ENCODE data around the gene SLC6A8. TPM values are rescaled to one million over a fixed set of nuclear protein-coding genes. Genes with fewer than 3 reads are reported as not detected.
A peak's percentile ranks its signal among the peaks of the same experiment; 100 is the strongest.

The SLC6A8 gene
- total RNA-seq, 1 donor from 2014 or later, result 94.1 TPM

DNA sequence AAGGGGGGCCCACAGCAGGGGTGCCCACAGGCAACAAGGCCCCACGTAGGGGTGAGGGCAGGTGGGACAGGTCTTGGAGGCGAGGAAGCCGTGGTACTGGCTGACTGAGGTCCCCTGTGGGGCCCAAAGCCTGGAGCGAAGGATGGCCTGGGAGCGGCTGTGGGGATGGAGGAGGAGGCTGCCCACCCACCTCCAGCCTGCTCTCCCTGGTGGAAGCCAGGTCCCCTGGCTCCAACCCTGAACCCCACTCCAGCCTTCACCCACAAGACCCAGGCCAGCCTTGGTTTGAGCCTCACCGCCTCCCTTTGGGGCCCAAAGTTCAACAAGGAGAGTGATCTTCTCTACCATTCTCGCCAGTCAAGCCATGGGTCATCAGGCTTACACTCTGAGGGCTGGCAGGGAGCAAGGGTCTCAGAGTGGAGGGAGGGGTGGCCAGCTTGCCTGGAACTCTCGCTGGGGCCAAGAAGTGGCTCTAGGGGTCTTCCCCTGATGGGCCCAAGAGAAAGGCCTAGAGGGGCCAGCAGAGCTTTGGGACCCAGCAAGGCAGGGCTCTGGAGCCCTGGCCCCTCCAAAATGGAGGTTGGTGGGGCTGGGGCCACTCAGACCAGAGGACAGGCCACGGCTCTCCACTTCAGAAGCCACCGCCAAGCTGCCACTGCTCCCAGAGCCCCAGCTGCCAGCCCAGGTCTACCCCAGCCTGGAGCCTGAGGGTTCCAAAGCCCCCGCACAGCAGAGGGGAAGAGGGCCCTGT, 19.1 kb upstream of the SLC6A8 start:
- Histone ChIP-seq H3K27me3 (peaks cover 7% of the 10 kb centered on the region), H3K27ac (no peak overlapping the region), H2AFZ (replicated peaks) (no peak overlapping the region), H3K4me2 (no peak overlapping the region), H3K9ac (no peak overlapping the region), H3K9me3 (ENCODE audit: low read depth) (no peaks in the 10 kb centered on the region), H3K36me3 (no peaks in the 10 kb centered on the region), H3K4me1 (no peaks in the 10 kb centered on the region), H3K79me2 (ENCODE audit: low read depth) (no peaks in the 10 kb centered on the region), H3K4me3 (no peak overlapping the region), H4K20me1 (ENCODE audit: low read depth) (no peaks in the 10 kb centered on the region), H3F3A (ENCODE audit: low read depth) (no peaks in the 10 kb centered on the region)
- H3K27ac Mint-ChIP-seq, result no peak overlapping the region
- H3K4me1 Mint-ChIP-seq, result peaks cover 13% of the 10 kb centered on the region
- DNase-seq (ENCODE audit: low spot score), result no peak
- TF ChIP-seq EZH2phosphoT487 (IDR thresholded peaks at IDR 0.05) (no peak), EZH2 (IDR thresholded peaks at IDR 0.05) (no peak)
- TF ChIP-seq, protein P1, sequence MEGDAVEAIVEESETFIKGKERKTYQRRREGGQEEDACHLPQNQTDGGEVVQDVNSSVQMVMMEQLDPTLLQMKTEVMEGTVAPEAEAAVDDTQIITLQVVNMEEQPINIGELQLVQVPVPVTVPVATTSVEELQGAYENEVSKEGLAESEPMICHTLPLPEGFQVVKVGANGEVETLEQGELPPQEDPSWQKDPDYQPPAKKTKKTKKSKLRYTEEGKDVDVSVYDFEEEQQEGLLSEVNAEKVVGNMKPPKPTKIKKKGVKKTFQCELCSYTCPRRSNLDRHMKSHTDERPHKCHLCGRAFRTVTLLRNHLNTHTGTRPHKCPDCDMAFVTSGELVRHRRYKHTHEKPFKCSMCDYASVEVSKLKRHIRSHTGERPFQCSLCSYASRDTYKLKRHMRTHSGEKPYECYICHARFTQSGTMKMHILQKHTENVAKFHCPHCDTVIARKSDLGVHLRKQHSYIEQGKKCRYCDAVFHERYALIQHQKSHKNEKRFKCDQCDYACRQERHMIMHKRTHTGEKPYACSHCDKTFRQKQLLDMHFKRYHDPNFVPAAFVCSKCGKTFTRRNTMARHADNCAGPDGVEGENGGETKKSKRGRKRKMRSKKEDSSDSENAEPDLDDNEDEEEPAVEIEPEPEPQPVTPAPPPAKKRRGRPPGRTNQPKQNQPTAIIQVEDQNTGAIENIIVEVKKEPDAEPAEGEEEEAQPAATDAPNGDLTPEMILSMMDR (IDR thresholded peaks at IDR 0.05), result no peak
- H3K4me3 Mint-ChIP-seq, result peak overlapping the region; percentile 21
- peaks cover 41% of the 10 kb centered on the region for H3K9me3 Mint-ChIP-seq
- H3K36me3 Mint-ChIP-seq, result peaks cover 2% of the 10 kb centered on the region
- H3K27me3 Mint-ChIP-seq (ENCODE audit: insufficient read depth, low read depth), result peaks cover 18% of the 10 kb centered on the region

DNA sequence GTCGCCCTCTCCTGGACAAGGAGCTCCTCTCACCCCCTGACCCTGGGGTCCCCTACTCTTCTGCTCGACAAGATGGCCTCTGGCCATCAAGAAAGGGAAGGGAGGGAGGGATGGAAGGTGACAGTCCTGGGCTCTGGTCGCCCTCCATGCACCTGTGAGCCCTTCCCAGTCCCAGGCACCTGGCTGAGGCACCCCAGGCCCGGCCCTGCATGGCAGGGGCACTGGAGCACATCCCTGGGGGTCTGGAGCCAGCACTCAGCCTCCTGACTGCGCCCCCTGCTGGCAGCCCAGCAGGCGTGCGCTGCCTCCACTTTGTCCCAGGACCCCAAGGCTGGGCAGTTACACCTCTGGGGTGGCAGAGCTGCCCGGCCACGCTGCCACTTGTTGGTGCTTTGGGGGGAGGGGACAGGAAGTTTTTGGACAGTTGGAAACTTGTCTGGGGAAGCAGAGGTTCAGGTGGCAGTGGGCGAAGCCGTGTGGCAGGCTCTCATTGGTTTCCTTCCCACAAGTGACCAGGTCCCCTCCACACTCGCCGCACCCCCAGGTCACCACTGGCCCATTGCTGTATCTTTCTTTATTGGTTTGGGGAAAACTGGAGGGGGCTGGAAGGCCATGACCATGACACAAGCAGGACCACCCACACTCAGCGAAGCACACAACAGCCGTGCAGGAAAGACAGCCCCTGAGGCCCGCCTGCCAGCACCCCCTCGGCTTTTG, 18.4 kb upstream of the SLC6A8 start:
- TF ChIP-seq EZH2phosphoT487 (IDR thresholded peaks at IDR 0.05), result no peak
- TF ChIP-seq, protein P1 (IDR thresholded peaks at IDR 0.05), result peak; percentile 73
- no peak for TF ChIP-seq EZH2 (IDR thresholded peaks at IDR 0.05)
- peak; percentile 62 for DNase-seq (ENCODE audit: low spot score)
- Histone ChIP-seq H3K4me1 (peaks cover under 1% of the 10 kb centered on the region), H4K20me1 (ENCODE audit: low read depth) (no peaks in the 10 kb centered on the region), H3K4me3 (no peak overlapping the region), H3K27me3 (peaks cover 2% of the 10 kb centered on the region), H3K4me2 (no peak overlapping the region), H3K9ac (no peak overlapping the region), H3F3A (ENCODE audit: low read depth) (no peaks in the 10 kb centered on the region), H3K79me2 (ENCODE audit: low read depth) (no peaks in the 10 kb centered on the region), H2AFZ (replicated peaks) (no peak overlapping the region), H3K9me3 (ENCODE audit: low read depth) (no peaks in the 10 kb centered on the region), H3K27ac (no peak overlapping the region), H3K36me3 (no peaks in the 10 kb centered on the region)
- Mint-ChIP-seq H3K27ac (no peak overlapping the region), H3K27me3 (ENCODE audit: insufficient read depth, low read depth) (peaks cover 15% of the 10 kb centered on the region), H3K36me3 (peaks cover 2% of the 10 kb centered on the region), H3K4me1 (peaks cover 17% of the 10 kb centered on the region), H3K4me3 (no peak overlapping the region), H3K9me3 (peaks cover 44% of the 10 kb centered on the region)

DNA sequence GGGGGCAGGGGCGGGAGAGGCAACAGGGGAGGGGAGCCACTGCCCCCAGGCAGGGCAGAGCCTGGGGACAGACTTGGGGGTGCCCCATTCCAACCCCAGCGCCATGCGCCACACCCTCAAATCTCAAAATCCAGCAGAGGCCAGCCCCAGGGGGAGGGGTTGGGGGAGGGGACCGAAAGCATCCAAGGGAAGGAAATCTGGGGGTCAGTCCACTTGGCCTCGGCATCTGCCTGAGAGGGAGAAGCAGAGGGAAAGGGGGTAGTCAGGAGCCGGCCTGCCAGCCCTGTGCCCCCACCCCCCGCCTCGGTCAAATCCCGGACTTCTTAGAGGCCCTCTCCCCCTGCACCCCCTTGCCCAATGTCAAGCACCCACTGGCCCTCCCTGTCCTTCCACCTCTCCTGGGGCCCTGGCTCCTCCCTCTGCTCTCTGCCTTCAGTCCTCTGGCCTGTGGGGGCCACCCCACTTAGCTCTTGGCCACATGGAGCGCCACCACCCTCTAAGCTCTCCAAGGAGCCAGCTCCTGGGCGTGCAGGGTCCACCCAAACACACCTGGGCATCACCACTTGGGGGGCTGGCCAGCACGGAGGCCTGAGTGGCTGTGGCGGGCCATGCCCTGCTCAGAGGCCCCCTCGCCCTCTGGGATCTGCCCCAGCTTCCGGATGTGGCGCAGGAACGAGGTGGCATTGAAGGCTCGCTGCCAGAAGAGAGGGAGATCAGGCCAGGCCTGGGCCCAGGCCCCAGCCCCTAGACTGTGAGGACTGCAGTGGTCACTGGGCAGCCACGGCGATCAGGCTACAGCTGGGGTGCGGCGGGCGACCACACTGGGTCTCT, 17.6 kb upstream of the SLC6A8 start:
- H3K4me2 ChIP-seq, result no peak overlapping the region
- H3K9ac ChIP-seq, result no peak overlapping the region
- H4K20me1 ChIP-seq (ENCODE audit: low read depth), result no peaks in the 10 kb centered on the region
- TF ChIP-seq EZH2phosphoT487 (IDR thresholded peaks at IDR 0.05), result no peak
- TF ChIP-seq EZH2 (IDR thresholded peaks at IDR 0.05), result no peak
- TF ChIP-seq, protein P1 (IDR thresholded peaks at IDR 0.05), result no peak
- no peaks in the 10 kb centered on the region for H3K79me2 ChIP-seq (ENCODE audit: low read depth)
- no peak overlapping the region for H2AFZ ChIP-seq (replicated peaks)
- H3K27me3 Mint-ChIP-seq (ENCODE audit: insufficient read depth, low read depth), result peaks cover 19% of the 10 kb centered on the region
- H3K4me3 ChIP-seq, result no peak overlapping the region
- H3K27ac Mint-ChIP-seq, result no peak overlapping the region
- DNase-seq (ENCODE audit: low spot score), result no peak
- H3K4me1 ChIP-seq, result peaks cover 5% of the 10 kb centered on the region
- no peaks in the 10 kb centered on the region for H3K9me3 ChIP-seq (ENCODE audit: low read depth)
- H3K36me3 Mint-ChIP-seq, result peaks cover 2% of the 10 kb centered on the region
- no peaks in the 10 kb centered on the region for H3K27me3 ChIP-seq
- H3F3A ChIP-seq (ENCODE audit: low read depth), result no peaks in the 10 kb centered on the region
- H3K4me3 Mint-ChIP-seq, result no peak overlapping the region
- peaks cover 23% of the 10 kb centered on the region for H3K4me1 Mint-ChIP-seq
- H3K27ac ChIP-seq, result no peak overlapping the region
- no peaks in the 10 kb centered on the region for H3K36me3 ChIP-seq
- peaks cover 51% of the 10 kb centered on the region for H3K9me3 Mint-ChIP-seq

Measured in neural progenitor cell (in vitro differentiated cells).